NCI-H187 treated with DMSO at 0.1 percent for 48 hours (cell line): ENCODE results near the gene ALCAM.
A peak's percentile ranks its signal among the peaks of the same experiment; 100 is the strongest.

ENCODE experiments used
- DNase-seq: peaks from one replicate; lab custom pipeline; 2025; lab: John Stamatoyannopoulos, UW

ALCAM gene

GRCh38 chr3:105429034-105429762, 62.5 kb downstream of the ALCAM start:
- no peak for DNase-seq

GRCh38 chr3:105430455-105430854, 63.7 kb downstream of the ALCAM start:
- DNase-seq: no peak

- peak; percentile 9 for DNase-seq
Observed at GRCh38 chr3:105431200-105431599, 64.5 kb downstream of the ALCAM start.

GRCh38 chr3:105435277-105435676, 68.6 kb downstream of the ALCAM start:
- DNase-seq: no peak

GRCh38 chr3:105436687-105437086, 70.0 kb downstream of the ALCAM start:
- DNase-seq: no peak

- no peak for DNase-seq
Observed at GRCh38 chr3:105440113-105440512, 73.4 kb downstream of the ALCAM start.

GRCh38 chr3:105444725-105445124, 78.0 kb downstream of the ALCAM start:
- DNase-seq: no peak

GRCh38 chr3:105448338-105448982, 81.8 kb downstream of the ALCAM start:
- DNase-seq: no peak

GRCh38 chr3:105449414-105449813, 82.7 kb downstream of the ALCAM start:
- DNase-seq: no peak

- DNase-seq: no peak
Observed at GRCh38 chr3:105456017-105456416, 89.3 kb downstream of the ALCAM start.

GRCh38 chr3:105458518-105459215, 92.0 kb downstream of the ALCAM start:
- DNase-seq: no peak

GRCh38 chr3:105459566-105460290, 93.0 kb downstream of the ALCAM start:
- DNase-seq: no peak

GRCh38 chr3:105463620-105464019, 96.9 kb downstream of the ALCAM start:
- DNase-seq: no peak

GRCh38 chr3:105465251-105465853, 98.6 kb downstream of the ALCAM start:
- DNase-seq: no peak

GRCh38 chr3:105466072-105466471, 99.4 kb downstream of the ALCAM start:
- DNase-seq: no peak

- no peak for DNase-seq
Observed at GRCh38 chr3:105466495-105467404, 100.0 kb downstream of the ALCAM start.

- no peak for DNase-seq
Observed at GRCh38 chr3:105470851-105471250, 104.1 kb downstream of the ALCAM start.

- no peak for DNase-seq
Observed at GRCh38 chr3:105473521-105474223, 107.0 kb downstream of the ALCAM start.

- DNase-seq: no peak
Observed at GRCh38 chr3:105480768-105481167, 114.1 kb downstream of the ALCAM start.

- DNase-seq: no peak
Observed at GRCh38 chr3:105483476-105483875, 116.8 kb downstream of the ALCAM start.
